ENCODE measurements around the gene SH3BP4.
"Not testable (repeated sequence)": the region's sequence is repeated elsewhere in the genome, so short reads cannot be mapped to it uniquely, and the experiment has no call there.

Gene SH3BP4

GRCh38 chr2:235054475-235054874 lies 102.7 kb downstream of the SH3BP4 start:
- H3K36me3 ChIP-seq (replicated peaks; ENCODE audit: low read depth, low read length), result no peaks in the 10 kb centered on the region
- no peaks in the 10 kb centered on the region for H3K79me2 ChIP-seq (ENCODE audit: low read length)
- no peaks in the 10 kb centered on the region for H3K4me1 ChIP-seq (ENCODE audit: low read length)

GRCh38 chr2:235054919-235055318 lies 103.1 kb downstream of the SH3BP4 start:
- H3K27ac ChIP-seq (ENCODE audit: low read length), result no peak overlapping the region

More at GRCh38 chr2:235054475-235054874, 102.7 kb downstream of the SH3BP4 start:
- Histone ChIP-seq H3K27ac (ENCODE audit: low read length) (no peak overlapping the region), H2AFZ (ENCODE audit: low read depth, low read length) (no peak overlapping the region), H3K4me2 (ENCODE audit: low read length) (no peak overlapping the region), H3K4me3 (ENCODE audit: low read length) (no peak overlapping the region), H3K9ac (ENCODE audit: low read length) (no peak overlapping the region), H3K27me3 (ENCODE audit: low read depth, low read length) (no peaks in the 10 kb centered on the region), H4K20me1 (ENCODE audit: insufficient read depth, low read length) (no peaks in the 10 kb centered on the region), H3K9me3 (ENCODE audit: insufficient read depth, low read length) (no peaks in the 10 kb centered on the region)
- TF ChIP-seq CTCF (IDR thresholded peaks at IDR 0.05; ENCODE audit: low read depth, low read length), result no peak

GRCh38 chr2:235055891-235056516 lies 104.2 kb downstream of the SH3BP4 start:
- Histone ChIP-seq H3K79me2 (ENCODE audit: low read length) (no peaks in the 10 kb centered on the region), H3K4me1 (ENCODE audit: low read length) (no peaks in the 10 kb centered on the region), H3K27me3 (ENCODE audit: low read depth, low read length) (no peaks in the 10 kb centered on the region), H3K4me3 (ENCODE audit: low read length) (no peak overlapping the region), H3K4me2 (ENCODE audit: low read length) (no peak overlapping the region), H3K36me3 (replicated peaks; ENCODE audit: low read depth, low read length) (no peaks in the 10 kb centered on the region), H4K20me1 (ENCODE audit: insufficient read depth, low read length) (no peaks in the 10 kb centered on the region), H3K27ac (ENCODE audit: low read length) (no peak overlapping the region), H2AFZ (ENCODE audit: low read depth, low read length) (no peak overlapping the region), H3K9ac (ENCODE audit: low read length) (no peak overlapping the region), H3K9me3 (ENCODE audit: insufficient read depth, low read length) (no peaks in the 10 kb centered on the region)
- no peak for TF ChIP-seq CTCF (IDR thresholded peaks at IDR 0.05; ENCODE audit: low read depth, low read length)
- no peak for TF ChIP-seq EZH2phosphoT487 (IDR thresholded peaks at IDR 0.05; ENCODE audit: low read depth)

More at GRCh38 chr2:235054919-235055318, 103.1 kb downstream of the SH3BP4 start:
- H3K9ac ChIP-seq (ENCODE audit: low read length), result no peak overlapping the region
- no peak overlapping the region for H3K4me3 ChIP-seq (ENCODE audit: low read length)
- TF ChIP-seq CTCF (IDR thresholded peaks at IDR 0.05; ENCODE audit: low read depth, low read length) (no peak), EZH2phosphoT487 (IDR thresholded peaks at IDR 0.05; ENCODE audit: low read depth) (no peak)
- no peaks in the 10 kb centered on the region for H3K9me3 ChIP-seq (ENCODE audit: insufficient read depth, low read length)
- no peaks in the 10 kb centered on the region for H3K79me2 ChIP-seq (ENCODE audit: low read length)
- H3K27me3 ChIP-seq (ENCODE audit: low read depth, low read length), result no peaks in the 10 kb centered on the region
- H2AFZ ChIP-seq (ENCODE audit: low read depth, low read length), result no peak overlapping the region
- no peaks in the 10 kb centered on the region for H3K36me3 ChIP-seq (replicated peaks; ENCODE audit: low read depth, low read length)
- H3K4me2 ChIP-seq (ENCODE audit: low read length), result no peak overlapping the region
- H4K20me1 ChIP-seq (ENCODE audit: insufficient read depth, low read length), result no peaks in the 10 kb centered on the region
- no peaks in the 10 kb centered on the region for H3K4me1 ChIP-seq (ENCODE audit: low read length)

- no peaks in the 10 kb centered on the region for H3K9me3 ChIP-seq (ENCODE audit: insufficient read depth, low read length)
- H3K27ac ChIP-seq (ENCODE audit: low read length), result no peak overlapping the region
- H3K9ac ChIP-seq (ENCODE audit: low read length), result no peak overlapping the region
- H4K20me1 ChIP-seq (ENCODE audit: insufficient read depth, low read length), result no peaks in the 10 kb centered on the region
- H2AFZ ChIP-seq (ENCODE audit: low read depth, low read length), result no peak overlapping the region
- H3K36me3 ChIP-seq (replicated peaks; ENCODE audit: low read depth, low read length), result no peaks in the 10 kb centered on the region
- no peaks in the 10 kb centered on the region for H3K27me3 ChIP-seq (ENCODE audit: low read depth, low read length)
- no peak for TF ChIP-seq CTCF (IDR thresholded peaks at IDR 0.05; ENCODE audit: low read depth, low read length)
- no peak for TF ChIP-seq EZH2phosphoT487 (IDR thresholded peaks at IDR 0.05; ENCODE audit: low read depth)
- H3K4me1 ChIP-seq (ENCODE audit: low read length), result no peaks in the 10 kb centered on the region
- no peak overlapping the region for H3K4me2 ChIP-seq (ENCODE audit: low read length)
- no peaks in the 10 kb centered on the region for H3K79me2 ChIP-seq (ENCODE audit: low read length)
- H3K4me3 ChIP-seq (ENCODE audit: low read length), result no peak overlapping the region
Measured at GRCh38 chr2:235056768-235057167, 105.0 kb downstream of the SH3BP4 start.

GRCh38 chr2:235057616-235058015 lies 105.8 kb downstream of the SH3BP4 start:
- not testable (repeated sequence) for H3K27ac ChIP-seq (ENCODE audit: low read length); H3K4me1 ChIP-seq (ENCODE audit: low read length); H3K4me3 ChIP-seq (ENCODE audit: low read length); H3K27me3 ChIP-seq (ENCODE audit: low read depth, low read length); H2AFZ ChIP-seq (ENCODE audit: low read depth, low read length); H3K9ac ChIP-seq (ENCODE audit: low read length); H3K4me2 ChIP-seq (ENCODE audit: low read length); H3K9me3 ChIP-seq (ENCODE audit: insufficient read depth, low read length); H3K79me2 ChIP-seq (ENCODE audit: low read length); H3K36me3 ChIP-seq (replicated peaks; ENCODE audit: low read depth, low read length); H4K20me1 ChIP-seq (ENCODE audit: insufficient read depth, low read length)
